OCI-LY3 (cell line): ENCODE results near the gene ZC3H4.

ENCODE experiments used
- H2AFZ ChIP-seq: fragments of 200-600, 300-600 bp; shearing (Covaris generic); 2 replicates; pipeline ENCODE4 v1.6.0; 2014; ENCODE audit warnings: antibody characterized with exemption, low read depth, low read length
- H3K27ac ChIP-seq: fragments of 200-600, 300-600 bp; sonication (generic); 2 replicates; pipeline ENCODE4 v1.5.1; 2014; ENCODE audit warnings: mild to moderate bottlenecking, low read length, moderate library complexity, mixed read lengths
- H3K27me3 ChIP-seq: fragments of 200-600, 300-600 bp; sonication (generic); 2 replicates; pipeline ENCODE4 v1.6.1; 2014; ENCODE audit warnings: low read depth, low read length, mixed read lengths
- H3K36me3 ChIP-seq: fragments of 200-600, 300-600 bp; sonication (generic); replicated peaks from 2 replicates; pipeline ENCODE3; 2014; ENCODE audit warnings: low read depth, low read length, mixed read lengths
- H3K4me1 ChIP-seq: fragments of 300-600, 200-600 bp; sonication (generic); 2 replicates; pipeline ENCODE4 v1.6.1; 2014; ENCODE audit warnings: low read length, mixed read lengths
- H3K4me2 ChIP-seq: fragments of 200-600, 300-600 bp; sonication (generic); 2 replicates; pipeline ENCODE4 v1.6.1; 2014; ENCODE audit warnings: low read length, mixed read lengths
- H3K4me3 ChIP-seq: fragments of 300-600, 200-600 bp; sonication (generic); 2 replicates; pipeline ENCODE4 v1.5.1; 2014; ENCODE audit warnings: antibody characterized with exemption, mild to moderate bottlenecking, low read length, moderate library complexity
- H3K79me2 ChIP-seq: fragments of 300-600, 200-600 bp; shearing (Covaris generic); 2 replicates; pipeline ENCODE4 v1.6.1; 2014; ENCODE audit warnings: mild to moderate bottlenecking, low read length, mixed read lengths
- H3K9ac ChIP-seq: fragments of 300-600, 200-600 bp; shearing (Covaris generic); 2 replicates; pipeline ENCODE4 v1.6.0; 2014; ENCODE audit warnings: mild to moderate bottlenecking, low read length, moderate library complexity
- H3K9me3 ChIP-seq: fragments of 200-600, 300-600 bp; shearing (Covaris generic); 2 replicates; pipeline ENCODE4 v1.6.1; 2014; ENCODE audit warnings: low read length, mixed read lengths; ENCODE audit not compliant: insufficient read depth
- H4K20me1 ChIP-seq: fragments of 200-600, 300-600 bp; sonication (generic); 2 replicates; pipeline ENCODE4 v1.6.1; 2016; ENCODE audit warnings: low read length, mixed read lengths; ENCODE audit not compliant: insufficient read depth
- CTCF ChIP-seq: fragments of 200-600, 300-600 bp; sonication (generic); IDR thresholded peaks from 2 replicates; pipeline ENCODE4 v1.5.1; 2014; ENCODE audit warnings: antibody characterized with exemption, low read length, low read depth
- EZH2phosphoT487 ChIP-seq: fragments of 200-600 bp; shearing (Covaris generic); IDR thresholded peaks from 2 replicates; pipeline ENCODE4 v1.6.1; 2018; ENCODE audit warnings: antibody characterized with exemption, mixed run types, low read depth

ZC3H4 gene

GRCh38 chr19:47027586-47028088 is 85.9 kb downstream of the ZC3H4 start:
- Histone ChIP-seq H3K27me3 (peaks cover 31% of the 10 kb centered on the region), H4K20me1 (no peaks in the 10 kb centered on the region), H3K9ac (no peak overlapping the region), H3K36me3 (no peaks in the 10 kb centered on the region), H3K27ac (no peak overlapping the region), H3K4me1 (peaks cover 3% of the 10 kb centered on the region; the same call in 1 of the 2 replicates), H3K9me3 (no peaks in the 10 kb centered on the region), H3K4me2 (no peak overlapping the region), H3K4me3 (no peak overlapping the region), H2AFZ (no peak overlapping the region), H3K79me2 (no peaks in the 10 kb centered on the region)
- no peak for TF ChIP-seq EZH2phosphoT487
- no peak for TF ChIP-seq CTCF

GRCh38 chr19:47026889-47027288 is 86.7 kb downstream of the ZC3H4 start:
- no peaks in the 10 kb centered on the region for H3K9me3 ChIP-seq
- H2AFZ ChIP-seq = no peak overlapping the region
- no peaks in the 10 kb centered on the region for H4K20me1 ChIP-seq
- TF ChIP-seq CTCF = no peak
- TF ChIP-seq EZH2phosphoT487 = no peak
- no peak overlapping the region for H3K4me2 ChIP-seq
- peaks cover 31% of the 10 kb centered on the region for H3K27me3 ChIP-seq
- no peak overlapping the region for H3K4me3 ChIP-seq
- H3K36me3 ChIP-seq = no peaks in the 10 kb centered on the region
- H3K27ac ChIP-seq = no peak overlapping the region
- H3K4me1 ChIP-seq = peaks cover under 1% of the 10 kb centered on the region; the same call in 1 of the 2 replicates
- no peak overlapping the region for H3K9ac ChIP-seq
- no peaks in the 10 kb centered on the region for H3K79me2 ChIP-seq

GRCh38 chr19:47026156-47026555 is 87.4 kb downstream of the ZC3H4 start:
- peaks cover 31% of the 10 kb centered on the region for H3K27me3 ChIP-seq
- TF ChIP-seq CTCF (no peak), EZH2phosphoT487 (no peak)
- H3K4me2 ChIP-seq = no peak overlapping the region
- no peaks in the 10 kb centered on the region for H4K20me1 ChIP-seq
- H3K9ac ChIP-seq = no peak overlapping the region
- no peaks in the 10 kb centered on the region for H3K79me2 ChIP-seq
- H3K27ac ChIP-seq = no peak overlapping the region
- no peaks in the 10 kb centered on the region for H3K9me3 ChIP-seq
- H2AFZ ChIP-seq = no peak overlapping the region
- no peaks in the 10 kb centered on the region for H3K36me3 ChIP-seq
- H3K4me3 ChIP-seq = no peak overlapping the region
- H3K4me1 ChIP-seq = no peaks in the 10 kb centered on the region

GRCh38 chr19:47024502-47024901 is 89.1 kb downstream of the ZC3H4 start:
- Histone ChIP-seq H3K4me1 (no peaks in the 10 kb centered on the region), H2AFZ (no peak overlapping the region), H3K36me3 (no peaks in the 10 kb centered on the region), H3K9me3 (no peaks in the 10 kb centered on the region), H3K27me3 (peaks cover 31% of the 10 kb centered on the region), H3K4me3 (no peak overlapping the region), H3K9ac (no peak overlapping the region), H4K20me1 (no peaks in the 10 kb centered on the region), H3K27ac (no peak overlapping the region), H3K4me2 (no peak overlapping the region), H3K79me2 (no peaks in the 10 kb centered on the region)
- no peak for TF ChIP-seq EZH2phosphoT487
- TF ChIP-seq CTCF = no peak
